Sigmoid colon (tissue), 4 donors: ENCODE measurements around the gene PTCHD1.

Experiments used
- EP300 ChIP-seq, 4 donors: sonication (generic); formaldehyde crosslinking; IDR thresholded peaks; one replicate each; pipeline ENCODE4 v1.6.1; 2017; ENCODE audit warnings: antibody characterized with exemption in 4 of 4
- POLR2A ChIP-seq, 2 donors: fragments of 450-650 bp; IDR thresholded peaks; one replicate each; pipeline ENCODE4 v1.6.1; 2016; ENCODE audit warnings: antibody characterized with exemption in 2 of 2, mild to moderate bottlenecking in 2 of 2, moderate library complexity in 2 of 2
- POLR2AphosphoS5 ChIP-seq, 4 donors: sonication (generic); formaldehyde crosslinking; IDR thresholded peaks; one replicate each; pipeline ENCODE4 v1.6.1; 2017; ENCODE audit warnings: antibody characterized with exemption in 4 of 4
- TF ChIP-seq, protein P1 (sequence below), 4 experiments: fragments of 450-650 bp in 3 of 4; fragments of 200-600 bp in 1 of 4; IDR thresholded peaks; one replicate each; pipeline ENCODE4 v1.5.1; 2016 to 2019; ENCODE audit warnings: antibody characterized with exemption in 4 of 4, mild to moderate bottlenecking in 3 of 4, moderate library complexity in 2 of 4

DNA sequence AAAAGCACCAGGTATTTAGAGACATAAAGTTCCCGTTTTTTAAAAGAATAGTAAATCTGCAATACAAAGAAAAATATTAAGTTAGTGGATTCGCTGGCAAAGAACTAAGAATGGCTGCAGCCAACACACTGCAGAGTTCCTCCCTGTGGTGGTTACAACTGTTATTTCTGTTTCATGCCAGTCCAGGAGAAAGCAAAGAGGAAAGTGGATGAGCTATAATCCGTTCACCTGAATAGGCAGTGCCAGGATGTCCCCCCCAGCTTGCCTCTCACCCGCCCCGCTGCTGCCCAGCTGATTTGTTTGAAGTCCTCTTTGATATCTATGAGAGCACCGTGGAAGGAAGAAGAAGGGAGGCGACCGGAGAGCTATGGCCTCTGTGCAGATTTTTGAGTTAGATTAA, 63.9 kb downstream of the PTCHD1 start:
- TF ChIP-seq, protein P1, sequence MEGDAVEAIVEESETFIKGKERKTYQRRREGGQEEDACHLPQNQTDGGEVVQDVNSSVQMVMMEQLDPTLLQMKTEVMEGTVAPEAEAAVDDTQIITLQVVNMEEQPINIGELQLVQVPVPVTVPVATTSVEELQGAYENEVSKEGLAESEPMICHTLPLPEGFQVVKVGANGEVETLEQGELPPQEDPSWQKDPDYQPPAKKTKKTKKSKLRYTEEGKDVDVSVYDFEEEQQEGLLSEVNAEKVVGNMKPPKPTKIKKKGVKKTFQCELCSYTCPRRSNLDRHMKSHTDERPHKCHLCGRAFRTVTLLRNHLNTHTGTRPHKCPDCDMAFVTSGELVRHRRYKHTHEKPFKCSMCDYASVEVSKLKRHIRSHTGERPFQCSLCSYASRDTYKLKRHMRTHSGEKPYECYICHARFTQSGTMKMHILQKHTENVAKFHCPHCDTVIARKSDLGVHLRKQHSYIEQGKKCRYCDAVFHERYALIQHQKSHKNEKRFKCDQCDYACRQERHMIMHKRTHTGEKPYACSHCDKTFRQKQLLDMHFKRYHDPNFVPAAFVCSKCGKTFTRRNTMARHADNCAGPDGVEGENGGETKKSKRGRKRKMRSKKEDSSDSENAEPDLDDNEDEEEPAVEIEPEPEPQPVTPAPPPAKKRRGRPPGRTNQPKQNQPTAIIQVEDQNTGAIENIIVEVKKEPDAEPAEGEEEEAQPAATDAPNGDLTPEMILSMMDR (IDR thresholded peaks at IDR 0.05) = no peak
- TF ChIP-seq POLR2A (IDR thresholded peaks at IDR 0.05) (no peak), POLR2AphosphoS5 (IDR thresholded peaks at IDR 0.05) (no peak), EP300 (IDR thresholded peaks at IDR 0.05) (no peak)
